ENCODE results near the gene ZFPL1. TPM values are rescaled to one million over a fixed set of nuclear protein-coding genes. Genes with fewer than 3 reads are reported as not detected.
A peak's percentile ranks its signal among the peaks of the same experiment; 100 is the strongest.

ZFPL1 gene
- total and polyA plus RNA-seq, 2 donors (not counting 3 experiments of a cell fraction or from before 2014, with no cell fraction given), result 37.6 to 139 TPM

DNA sequence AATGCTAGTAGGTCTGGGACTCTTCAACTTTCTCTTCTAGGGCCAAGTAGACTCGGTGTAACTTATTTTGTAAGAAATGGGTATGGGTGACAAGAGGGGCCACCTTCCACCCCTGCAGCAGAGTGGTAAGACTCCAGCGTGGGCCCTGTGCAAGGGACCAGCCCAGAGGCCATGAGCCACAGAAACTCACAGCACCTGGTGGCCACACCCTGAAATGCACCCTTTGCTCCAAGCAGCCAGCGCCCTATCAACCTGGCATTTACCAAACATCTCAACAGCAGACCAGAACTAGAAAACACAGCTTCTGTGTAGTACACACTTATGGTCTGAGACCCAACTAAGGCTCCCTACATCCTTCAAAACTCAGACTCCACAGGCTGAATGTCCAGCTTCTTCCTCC, 5.9 kb upstream of the ZFPL1 start:
- DNase-seq (ENCODE audit: low read depth, low spot score) (peak; percentile 22), FAIRE-seq (no peak)

More for the DNA sequence above, 5.9 kb upstream of the ZFPL1 start:
- Histone ChIP-seq H3K27me3 (ENCODE audit: control insufficient read depth in 2 of 2, insufficient read depth in 2 of 2, low read length in 2 of 2) (no peaks in the 10 kb centered on the region), H3K9me3 (replicated peaks; ENCODE audit: control insufficient read depth, insufficient read depth, low read length) (no peaks in the 10 kb centered on the region), H4K20me1 (replicated peaks; ENCODE audit: control insufficient read depth, extremely low read depth, insufficient read depth, low read length) (no peaks in the 10 kb centered on the region), H3K36me3 (ENCODE audit: control insufficient read depth in 2 of 2, extremely low read depth in 1 of 2, insufficient read depth in 2 of 2, low read length in 2 of 2) (peaks cover 0 to 3% of the 10 kb centered on the region in 2 experiments), H3K79me2 (ENCODE audit: control insufficient read depth, insufficient read depth, low read length) (peaks cover 22% of the 10 kb centered on the region), H3K4me1 (ENCODE audit: control insufficient read depth, extremely low read depth, insufficient read depth, low read length) (peaks cover 6% of the 10 kb centered on the region), H3K4me3 (replicated peaks in 1 of 3; ENCODE audit: insufficient read depth in 1 of 3, low read depth in 1 of 3, low read length in 3 of 3) (no peak overlapping the region), H3K9me1 (replicated peaks; ENCODE audit: control insufficient read depth, extremely low read depth, insufficient read depth, low read length) (no peaks in the 10 kb centered on the region), H3K9ac (replicated peaks; ENCODE audit: extremely low read depth, insufficient read depth, low read length) (no peak overlapping the region), H3K4me2 (ENCODE audit: insufficient read depth, low read length) (no peak overlapping the region), H3K27ac (ENCODE audit: insufficient read depth, low read depth, low read length) (no peak overlapping the region), H2AFZ (ENCODE audit: low read depth, low read length) (no peak overlapping the region)
- no TSS peak for BruUV-seq (replicated peaks)
- TF ChIP-seq CTCF (IDR thresholded peaks at IDR 0.05; ENCODE audit: extremely low read depth in 1 of 2, insufficient read depth in 1 of 2, low read depth in 1 of 2, low read length in 2 of 2) (peak; percentile 51 to 67), MAX (IDR thresholded peaks at IDR 0.05; ENCODE audit: insufficient read depth, insufficient read length) (no peak)
- ChIA-PET POLR2A (no interaction called here), CTCF (no interaction called here)
- intact Hi-C loops (cut with micrococcal nuclease) (loop anchor here (1.0 kb wide), 2 partner anchors 51 to 65 kb away; partner anchors contain the start of gene SNX15), dilution Hi-C loops (cut with MboI; ENCODE audit: extremely low pct_ligation_motif_present, low sequenced_read_pairs) (no loop called here)

All from endothelial cell of umbilical vein (primary cell).